H1 (cell line): ENCODE measurements around the gene LRRC3B. TPM values are rescaled to one million over a fixed set of nuclear protein-coding genes. Genes with fewer than 3 reads are reported as not detected.

ENCODE experiments used
- CTCF ChIA-PET: fragments of 300-600 bp; sonication (Branson Sonifier 250); formaldehyde crosslinking; loops from one replicate; lab custom pipeline; 2021; ENCODE audit not compliant: partially characterized antibody; lab: Charles Lee
- POLR2A ChIA-PET: fragments of 300-600 bp; sonication (Branson Sonifier 250); formaldehyde crosslinking; loops from one replicate; lab custom pipeline; 2021; ENCODE audit warnings: inconsistent platforms; ENCODE audit not compliant: partially characterized antibody; lab: Charles Lee
- DNase-seq, 2 experiments: peaks; one replicate each; pipeline versions ENCODE4 v3.0.0 to v3.0.0-alpha.2; 2010 to 2022; ENCODE audit warnings: low spot score in 2 of 2, low read depth in 1 of 2, mixed read lengths in 1 of 2
- FAIRE-seq: peaks from 2 replicates; lab custom pipeline; 2011; peaks lifted over from hg19 to GRCh38; lab: Jason Lieb, UNC
- H2AFZ ChIP-seq: 2 replicates; pipeline ENCODE4 v1.8.1; 2012; ENCODE audit warnings: low read length, inconsistent platforms
- H2AK5ac ChIP-seq: 2 replicates; pipeline ENCODE4 v1.6.1; 2013; ENCODE audit warnings: low read depth, low read length
- H2BK120ac ChIP-seq: replicated peaks from 2 replicates; pipeline ENCODE3; 2013; ENCODE audit warnings: low read depth, low read length, inconsistent platforms
- H2BK12ac ChIP-seq: 2 replicates; pipeline ENCODE4 v1.6.1; 2013; ENCODE audit warnings: low read depth, low read length
- H2BK15ac ChIP-seq: 2 replicates; pipeline ENCODE4 v1.6.1; 2013; ENCODE audit warnings: low read length
- H2BK20ac ChIP-seq: 2 replicates; pipeline ENCODE4 v1.6.1; 2013; ENCODE audit warnings: low read length
- H2BK5ac ChIP-seq: 2 replicates; pipeline ENCODE4 v1.6.1; 2013; ENCODE audit warnings: low read depth, low read length
- H3K14ac ChIP-seq: 2 replicates; pipeline ENCODE4 v1.6.1; 2013; ENCODE audit warnings: inconsistent platforms; ENCODE audit not compliant: insufficient read length
- H3K18ac ChIP-seq: 2 replicates; pipeline ENCODE4 v1.6.1; 2013; ENCODE audit warnings: low read length; ENCODE audit errors: extremely low read depth
- H3K23ac ChIP-seq: 2 replicates; pipeline ENCODE4 v1.6.1; 2013; ENCODE audit warnings: inconsistent platforms; ENCODE audit not compliant: insufficient read length
- H3K23me2 ChIP-seq: 2 replicates; pipeline ENCODE4 v1.6.1; 2013; ENCODE audit warnings: low read depth, low read length
- H3K27ac ChIP-seq: 2 replicates; pipeline ENCODE4 v1.6.1; 2011; ENCODE audit warnings: low read depth, low read length, inconsistent platforms
- H3K27me3 ChIP-seq, 4 experiments: replicated peaks in 1 of 4; 1 replicate in 1 of 4; 2 replicates in 3 of 4; pipeline versions ENCODE4 v1.6.1 to v1.8.1; 2011 to 2013; ENCODE audit warnings: low read length in 3 of 4, mild to moderate bottlenecking in 3 of 4, inconsistent platforms in 2 of 4, mixed read lengths in 2 of 4, moderate library complexity in 1 of 4; ENCODE audit not compliant: control insufficient read depth in 3 of 4, insufficient read depth in 3 of 4; ENCODE audit errors: extremely low read depth in 1 of 4
- H3K36me3 ChIP-seq, 4 experiments: 2 replicates each; pipeline versions ENCODE4 v1.6.1 to v1.8.1; 2011 to 2013; ENCODE audit warnings: mild to moderate bottlenecking in 4 of 4, low read length in 3 of 4, moderate library complexity in 2 of 4, control low read depth in 1 of 4, inconsistent platforms in 1 of 4; ENCODE audit not compliant: insufficient read depth in 4 of 4, control insufficient read depth in 2 of 4
- H3K4ac ChIP-seq: replicated peaks from 2 replicates; pipeline ENCODE3; 2013; ENCODE audit warnings: low read length, low read depth, mixed read lengths, inconsistent platforms; ENCODE audit not compliant: insufficient read length
- H3K4me1 ChIP-seq, 4 experiments: replicated peaks in 1 of 4; 1 replicate in 1 of 4; 2 replicates in 3 of 4; pipeline versions ENCODE4 v1.6.1 to v1.8.1; 2011 to 2013; ENCODE audit warnings: low read length in 3 of 4, inconsistent platforms in 2 of 4, mixed read lengths in 1 of 4; ENCODE audit not compliant: insufficient read depth in 4 of 4, control insufficient read depth in 3 of 4
- H3K4me2 ChIP-seq, 2 experiments: 2 replicates each; pipeline versions ENCODE4 v1.6.1 to v1.8.1; 2011 to 2013; ENCODE audit warnings: low read depth in 2 of 2, low read length in 2 of 2, control low read depth in 1 of 2, inconsistent platforms in 1 of 2, mild to moderate bottlenecking in 1 of 2; ENCODE audit not compliant: insufficient read depth in 1 of 2
- H3K4me3 ChIP-seq, 4 experiments: fragments of 200-600, 300-600 bp in 1 of 4; sonication (generic), shearing (Covaris generic), sonication (Bioruptor Twin) in 1 of 4; 2 replicates each; pipeline versions ENCODE4 v1.5.1 to v1.8.1; 2011 to 2016; ENCODE audit warnings: low read length in 4 of 4, low read depth in 3 of 4, control low read depth in 2 of 4, inconsistent platforms in 2 of 4, mild to moderate bottlenecking in 2 of 4, mixed read lengths in 1 of 4, moderate library complexity in 1 of 4; ENCODE audit not compliant: insufficient read depth in 2 of 4; ENCODE audit errors: extremely low read depth in 1 of 4
- H3K56ac ChIP-seq: replicated peaks from 2 replicates; pipeline ENCODE3; 2013; ENCODE audit warnings: low read depth, mild to moderate bottlenecking, mixed read lengths, low read length, inconsistent platforms; ENCODE audit not compliant: insufficient read length
- H3K79me1 ChIP-seq: 2 replicates; pipeline ENCODE4 v1.6.1; 2013; ENCODE audit warnings: low read depth, low read length, control low read depth
- H3K79me2 ChIP-seq, 2 experiments: 2 replicates each; pipeline versions ENCODE4 v1.6.1 to v1.8.1; 2012 to 2013; ENCODE audit warnings: low read length in 2 of 2, mild to moderate bottlenecking in 2 of 2, inconsistent platforms in 1 of 2; ENCODE audit not compliant: insufficient read depth in 2 of 2, control insufficient read depth in 1 of 2
- H3K9ac ChIP-seq, 4 experiments: replicated peaks in 1 of 4; 1 replicate in 1 of 4; 2 replicates in 3 of 4; pipeline versions ENCODE4 v1.6.1 to v1.8.1; 2011 to 2013; ENCODE audit warnings: low read depth in 3 of 4, low read length in 3 of 4, control low read depth in 2 of 4, mild to moderate bottlenecking in 2 of 4, moderate library complexity in 2 of 4, inconsistent platforms in 1 of 4; ENCODE audit errors: extremely low read depth in 1 of 4
- H3K9me3 ChIP-seq, 2 experiments: 2 replicates each; pipeline versions ENCODE4 v1.6.1 to v1.8.1; 2012 to 2013; ENCODE audit warnings: mild to moderate bottlenecking in 2 of 2, moderate library complexity in 2 of 2, control low read depth in 1 of 2, inconsistent platforms in 1 of 2, low read depth in 1 of 2, low read length in 1 of 2, mixed read lengths in 1 of 2; ENCODE audit not compliant: insufficient read depth in 2 of 2
- H4K20me1 ChIP-seq, 2 experiments: replicated peaks in 1 of 2; 2 replicates each; pipeline versions ENCODE3 to v1.8.1; 2011 to 2013; ENCODE audit warnings: inconsistent platforms in 2 of 2, low read length in 2 of 2, mild to moderate bottlenecking in 1 of 2; ENCODE audit not compliant: insufficient read depth in 2 of 2, control insufficient read depth in 1 of 2
- H4K5ac ChIP-seq: 2 replicates; pipeline ENCODE4 v1.6.1; 2013; ENCODE audit warnings: low read length, low read depth, mixed read lengths, inconsistent platforms; ENCODE audit not compliant: insufficient read length
- H4K8ac ChIP-seq: 2 replicates; pipeline ENCODE4 v1.8.0; 2013; ENCODE audit warnings: mild to moderate bottlenecking, moderate library complexity, low read length, inconsistent platforms; ENCODE audit not compliant: insufficient read depth; ENCODE audit errors: extremely low read depth
- H4K91ac ChIP-seq: replicated peaks from 2 replicates; pipeline ENCODE3; 2013; ENCODE audit warnings: low read length, mixed read lengths, inconsistent platforms; ENCODE audit not compliant: insufficient read length
- ATF2 ChIP-seq: IDR thresholded peaks from 2 replicates; pipeline ENCODE4 v1.6.1; 2012; ENCODE audit warnings: low read length, inconsistent platforms
- BACH1 ChIP-seq: IDR thresholded peaks from 2 replicates; pipeline ENCODE4 v1.6.1; 2012; ENCODE audit warnings: low read length, improper control_type of control experiment
- BCL11A ChIP-seq, 2 experiments: IDR thresholded peaks; one replicate each; pipeline ENCODE4 v1.6.1; 2011; ENCODE audit warnings: low read depth in 2 of 2, low read length in 2 of 2, mild to moderate bottlenecking in 2 of 2
- CEBPB ChIP-seq: IDR thresholded peaks from 2 replicates; pipeline ENCODE4 v1.6.1; 2012; ENCODE audit warnings: low read depth, low read length
- EGR1 ChIP-seq: IDR thresholded peaks from 2 replicates; pipeline ENCODE4 v1.6.1; 2011; ENCODE audit warnings: low read depth, low read length, borderline replicate concordance
- GABPA ChIP-seq: IDR thresholded peaks from 2 replicates; pipeline ENCODE4 v1.6.1; 2011; ENCODE audit warnings: mild to moderate bottlenecking, low read length, moderate library complexity, borderline replicate concordance; ENCODE audit not compliant: insufficient read depth
- KDM1A ChIP-seq: fragments of 200-600, 300-600 bp; sonication (generic); IDR thresholded peaks from 2 replicates; pipeline ENCODE4 v1.7.1; 2016; ENCODE audit warnings: mild to moderate bottlenecking, low read length, borderline replicate concordance
- MAFK ChIP-seq: IDR thresholded peaks from 2 replicates; pipeline ENCODE4 v1.6.1; 2012; ENCODE audit warnings: low read depth, mild to moderate bottlenecking, improper control_type of control experiment, low read length
- RAD21 ChIP-seq, 2 experiments: IDR thresholded peaks in 1 of 2; conservative IDR thresholded peaks in 1 of 2; 2 replicates each; pipeline ENCODE4 v1.6.1; 2011; ENCODE audit warnings: low read depth in 2 of 2, low read length in 2 of 2, improper control_type of control experiment in 1 of 2, inconsistent platforms in 1 of 2, mild to moderate bottlenecking in 1 of 2, moderate library complexity in 1 of 2
- SP1 ChIP-seq: IDR thresholded peaks from 2 replicates; pipeline ENCODE4 v1.6.1; 2011; ENCODE audit warnings: low read depth, low read length
- TCF12 ChIP-seq: IDR thresholded peaks from 2 replicates; pipeline ENCODE4 v1.6.1; 2011; ENCODE audit warnings: low read depth, mild to moderate bottlenecking, low read length
- YY1 ChIP-seq: IDR thresholded peaks from 2 replicates; pipeline ENCODE4 v1.6.1; 2011; ENCODE audit warnings: low read depth, mild to moderate bottlenecking, low read length
- whole genome bisulfite sequencing, 2 experiments: shearing (Covaris generic) in 1 of 2; methylation state at CpG; one replicate each; pipeline versions ENCODE4 v1.1.6 to v1.1.7; 2013 to 2015; ENCODE audit warnings: low lambda C conversion rate in 2 of 2, mixed read lengths in 2 of 2, inconsistent platforms in 1 of 2, low coverage in 1 of 2, missing lambda C conversion rate in 1 of 2; ENCODE audit not compliant: insufficient replicate concordance in 2 of 2, insufficient coverage in 1 of 2, insufficient read length in 1 of 2; ENCODE audit errors: extremely low coverage in 1 of 2, missing lambda C conversion rate in 1 of 2; 5-methylcytosine and 5-hydroxymethylcytosine counted together
- polyA plus RNA-seq, 7 experiments: library from polyadenylated mRNA; depleted of rRNA in 3 of 7; stranded (reverse) in 5 of 7; unstranded in 2 of 7; fragments of >200 nt in 5 of 7; fragments of 200-250 nt in 2 of 7; gene quantifications; 1 replicate in 5 of 7; 2 replicates in 1 of 7; 4 replicates in 1 of 7; pipeline versions ENCODE4 v1.2.1 to v1.2.3, GENCODE V29; 2011 to 2013; ENCODE audit warnings: missing spikeins in 2 of 7, mixed read lengths in 2 of 7
- total RNA-seq: library from RNA; stranded (reverse); fragmentation: NEBNext Ultra II Directional; extraction: Animal tissue kit (Norgen Biotek cat#: 25700); gene quantifications from 2 replicates; pipeline ENCODE4 v1.2.1, GENCODE V29; 2021
- TF ChIP-seq, protein P1 (sequence below): IDR thresholded peaks from 2 replicates; pipeline ENCODE4 v1.6.1; 2012; ENCODE audit warnings: inconsistent platforms

The LRRC3B gene
- total and polyA plus RNA-seq, 2 of the 8 experiments (the other 6 are each of a cell fraction or from before 2014, with no cell fraction given): 1.6 to 3.1 TPM

DNA sequence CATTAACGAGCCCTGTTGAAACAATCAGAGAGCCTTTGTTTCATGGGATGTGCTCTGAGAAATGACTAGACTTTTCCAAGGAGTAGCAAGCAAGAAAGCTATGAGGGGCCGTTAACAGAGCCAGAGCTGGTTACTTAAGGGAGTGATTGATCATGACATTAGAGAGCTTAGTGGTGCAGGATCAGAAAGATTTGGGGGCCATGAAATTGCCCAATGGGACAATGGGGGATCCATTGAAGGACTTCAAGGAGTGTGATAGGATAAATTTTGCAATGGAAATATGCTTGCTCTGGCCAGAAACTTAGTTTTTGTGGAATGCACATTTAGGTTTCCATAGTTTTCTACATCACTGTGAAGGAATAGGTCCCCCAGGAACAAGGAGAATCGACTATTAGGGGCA is 45.6 kb downstream of the LRRC3B start:
- ChIA-PET CTCF (interaction anchor here (1.0 kb wide), 1 partner anchor 43 kb away, joined by 3 read pairs; no protein-coding TSS in a partner anchor), POLR2A (no interaction called here)
- Histone ChIP-seq H2BK15ac (no peak overlapping the region), H4K8ac (no peak overlapping the region), H3K4me2 (no peak overlapping the region), H3K56ac (no peak overlapping the region), H3K23ac (no peak overlapping the region), H2BK120ac (no peak overlapping the region), H3K4me1 (no peaks in the 10 kb centered on the region), H3K4ac (no peak overlapping the region), H3K79me2 (no peaks in the 10 kb centered on the region), H3K36me3 (no peaks in the 10 kb centered on the region), H4K91ac (no peak overlapping the region), H3K18ac (no peak overlapping the region), H2AFZ (no peak overlapping the region), H3K9me3 (no peaks in the 10 kb centered on the region), H3K79me1 (no peaks in the 10 kb centered on the region), H3K27me3 (peaks cover 0 to 1% (median 0%) of the 10 kb centered on the region in 4 experiments; a peak in 1 of 7 replicates), H3K23me2 (no peaks in the 10 kb centered on the region; the same call in 1 of the 2 replicates), H4K20me1 (no peaks in the 10 kb centered on the region), H3K9ac (no peak overlapping the region), H2AK5ac (no peak overlapping the region), H3K27ac (no peak overlapping the region), H3K4me3 (no peak overlapping the region), H4K5ac (no peak overlapping the region), H2BK5ac (no peak overlapping the region), H2BK12ac (no peak overlapping the region), H3K14ac (no peak overlapping the region), H2BK20ac (no peak overlapping the region)
- 95% methylated on average over 3 of the region's 3 CpGs; no CpG with 5 or more reads in 1 of the 2 experiments for WGBS, 2 experiments
- DNase-seq (no peak), FAIRE-seq (no peak)
- no peak for TF ChIP-seq SP1
- TF ChIP-seq BACH1: no peak
- no peak for TF ChIP-seq EGR1
- no peak for TF ChIP-seq RAD21 (IDR thresholded peaks at IDR 0.05 in 1 of 2, conservative IDR thresholded peaks at IDR 0.05 in 1 of 2; ENCODE audit: low read depth in 2 of 2, low read length in 2 of 2)
- no peak for TF ChIP-seq GABPA
- TF ChIP-seq, protein P1, sequence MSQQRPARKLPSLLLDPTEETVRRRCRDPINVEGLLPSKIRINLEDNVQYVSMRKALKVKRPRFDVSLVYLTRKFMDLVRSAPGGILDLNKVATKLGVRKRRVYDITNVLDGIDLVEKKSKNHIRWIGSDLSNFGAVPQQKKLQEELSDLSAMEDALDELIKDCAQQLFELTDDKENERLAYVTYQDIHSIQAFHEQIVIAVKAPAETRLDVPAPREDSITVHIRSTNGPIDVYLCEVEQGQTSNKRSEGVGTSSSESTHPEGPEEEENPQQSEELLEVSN: no peak
- no peak for TF ChIP-seq KDM1A
- no peak for TF ChIP-seq ATF2
- no peak for TF ChIP-seq YY1
- no peak for TF ChIP-seq BCL11A (IDR thresholded peaks at IDR 0.05; ENCODE audit: low read depth in 2 of 2, low read length in 2 of 2)
- no peak for TF ChIP-seq CEBPB
- no peak for TF ChIP-seq MAFK
- no peak for TF ChIP-seq TCF12
